COLO668 (cell line): ENCODE data around the gene EXOC4.
A peak's percentile ranks its signal among the peaks of the same experiment; 100 is the strongest.
"Not testable (repeated sequence)": the region's sequence is repeated elsewhere in the genome, so short reads cannot be mapped to it uniquely, and the experiment has no call there.

ENCODE experiments used
- DNase-seq: peaks from one replicate; lab custom pipeline; 2025; ENCODE audit not compliant: unreplicated experiment; lab: John Stamatoyannopoulos, UW

EXOC4 gene

DNA sequence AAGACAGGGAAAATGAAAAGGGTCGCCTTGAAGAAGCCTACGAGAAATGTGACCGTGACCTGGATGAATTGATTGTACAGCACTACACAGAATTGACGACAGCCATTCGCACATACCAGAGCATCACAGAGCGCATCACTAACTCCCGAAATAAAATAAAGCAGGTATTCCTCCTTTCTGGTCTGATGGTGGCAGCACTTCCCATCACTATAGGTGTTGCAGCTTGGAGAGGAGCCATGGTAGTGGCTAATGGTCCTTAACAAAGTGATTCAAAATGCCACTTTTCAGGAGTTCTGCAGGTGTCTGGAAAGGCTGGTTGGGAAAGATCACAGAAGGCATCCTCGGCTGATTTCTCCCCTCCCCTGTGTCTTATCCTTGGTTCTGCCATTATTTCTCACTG lies 22.1 kb downstream of the EXOC4 start:
- DNase-seq = no peak

DNA sequence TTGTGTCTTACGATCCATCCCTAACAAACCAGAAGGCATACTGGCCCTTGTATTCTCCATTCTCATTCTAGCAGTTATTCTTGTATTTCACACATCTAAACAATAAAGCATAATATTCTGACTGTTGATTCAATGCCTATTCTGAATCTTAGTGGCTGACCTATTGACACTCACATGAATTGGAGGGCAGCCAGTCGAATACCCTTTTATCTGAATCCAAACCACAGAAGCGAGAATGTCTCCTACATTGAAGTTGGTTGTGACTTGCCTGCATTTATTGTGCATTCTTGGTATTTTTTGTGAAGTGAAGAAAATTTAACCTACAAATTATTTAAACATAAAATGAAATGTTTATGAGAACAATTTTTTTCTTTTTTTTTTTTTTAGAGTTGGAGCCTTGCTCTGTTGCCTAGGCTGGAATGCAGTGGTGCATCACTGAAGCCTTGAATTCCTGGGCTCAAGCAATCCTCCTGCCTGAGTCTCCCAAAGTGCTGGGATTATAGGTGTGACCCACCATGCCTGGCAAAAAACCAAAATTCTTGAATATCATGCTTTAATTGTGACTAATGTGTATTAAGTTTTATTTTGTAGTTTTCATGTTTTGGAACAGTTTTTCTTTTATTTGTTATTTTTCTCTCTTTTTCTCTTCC lies 22.7 kb downstream of the EXOC4 start:
- DNase-seq = no peak

DNA sequence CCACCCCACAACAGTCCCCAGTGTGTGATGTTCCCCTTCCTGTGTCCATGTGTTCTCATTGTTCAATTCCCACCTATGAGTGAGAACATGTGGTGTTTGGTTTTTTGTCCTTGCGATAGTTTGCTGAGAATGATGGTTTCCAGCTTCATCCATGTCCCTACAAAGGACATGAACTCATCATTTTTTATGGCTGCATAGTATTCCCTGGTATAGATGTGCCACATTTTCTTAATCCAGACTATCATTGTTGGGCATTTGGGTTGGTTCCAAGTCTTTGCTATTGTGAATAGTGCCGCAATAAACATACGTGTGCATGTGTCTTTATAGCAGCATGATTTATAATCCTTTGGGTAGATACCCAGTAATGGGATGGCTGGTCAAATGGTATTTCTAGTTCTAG lies 26.1 kb downstream of the EXOC4 start:
- DNase-seq = not testable (repeated sequence)

DNA sequence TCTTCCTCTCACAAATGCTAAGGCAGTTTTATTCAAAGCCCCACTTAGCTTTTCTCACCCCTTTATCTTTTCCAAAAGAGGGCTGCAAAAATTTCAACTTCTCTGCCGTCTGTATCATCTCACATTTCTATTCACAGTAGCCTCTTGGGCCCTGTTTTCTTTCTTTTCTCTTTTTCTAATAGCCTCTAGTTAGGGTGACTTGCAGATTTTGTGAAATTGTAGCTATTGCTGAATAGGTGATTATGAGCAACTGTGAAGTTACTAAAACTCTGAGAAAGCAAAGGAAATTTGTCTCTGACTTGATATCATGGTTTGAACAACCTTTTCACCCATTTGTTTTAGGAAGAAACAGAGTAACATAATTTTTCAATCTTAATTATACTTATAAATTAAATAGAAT lies 29.2 kb downstream of the EXOC4 start:
- no peak for DNase-seq

DNA sequence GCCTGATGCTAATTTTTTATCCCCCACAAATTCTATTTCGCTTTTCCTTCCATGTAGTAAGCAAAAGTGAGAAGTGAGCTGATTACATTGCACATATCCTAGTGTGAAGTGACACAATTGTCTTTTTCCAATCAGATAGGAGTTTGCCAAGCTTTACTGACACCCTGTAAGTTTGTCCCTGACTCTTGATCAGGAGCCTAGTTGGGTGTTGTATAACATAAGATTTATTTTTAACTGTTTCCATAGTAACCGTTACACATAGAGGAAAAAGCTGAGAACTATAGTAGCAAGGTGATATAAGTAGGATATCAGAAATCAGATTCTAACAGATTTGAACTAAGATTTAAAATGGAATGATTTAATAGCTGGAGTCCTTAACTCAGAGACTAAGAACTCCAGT lies 31.2 kb downstream of the EXOC4 start:
- no peak for DNase-seq

DNA sequence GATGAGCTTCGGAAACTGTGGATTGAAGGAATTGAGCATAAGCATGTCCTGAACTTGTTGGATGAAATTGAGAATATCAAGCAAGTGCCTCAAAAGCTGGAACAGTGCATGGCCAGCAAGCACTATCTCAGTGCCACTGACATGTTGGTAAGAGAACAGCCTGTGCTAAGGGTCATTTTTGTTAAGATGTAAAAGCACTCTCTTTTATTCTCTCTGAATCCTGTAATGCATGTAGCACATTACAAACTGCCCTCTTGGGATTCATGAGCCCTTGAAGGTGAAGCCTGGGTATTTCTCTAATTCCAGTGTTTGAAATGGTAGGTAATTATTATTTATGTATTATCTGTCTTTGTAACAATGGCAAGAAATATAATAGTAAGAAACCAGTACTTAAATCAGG lies 36.1 kb downstream of the EXOC4 start:
- DNase-seq = no peak

DNA sequence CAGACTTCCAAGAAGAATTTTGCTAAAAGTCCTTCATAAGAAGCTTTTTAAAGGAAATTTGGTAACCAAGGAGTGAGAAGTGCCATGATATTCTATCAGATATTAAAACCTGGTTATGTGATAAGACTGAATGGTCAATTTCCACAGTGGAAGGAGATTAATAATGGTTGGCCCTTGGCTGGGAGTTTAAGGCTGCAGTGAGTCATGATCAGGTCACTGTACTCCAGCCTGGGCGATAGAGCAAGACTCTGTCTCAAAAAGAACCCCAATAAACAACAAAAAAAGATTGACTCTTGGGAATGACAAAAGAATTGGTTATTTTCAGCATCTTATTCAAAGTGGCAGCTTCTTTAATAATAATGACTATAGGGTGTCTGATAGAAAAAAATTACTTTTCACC lies 37.2 kb downstream of the EXOC4 start:
- no peak for DNase-seq

DNA sequence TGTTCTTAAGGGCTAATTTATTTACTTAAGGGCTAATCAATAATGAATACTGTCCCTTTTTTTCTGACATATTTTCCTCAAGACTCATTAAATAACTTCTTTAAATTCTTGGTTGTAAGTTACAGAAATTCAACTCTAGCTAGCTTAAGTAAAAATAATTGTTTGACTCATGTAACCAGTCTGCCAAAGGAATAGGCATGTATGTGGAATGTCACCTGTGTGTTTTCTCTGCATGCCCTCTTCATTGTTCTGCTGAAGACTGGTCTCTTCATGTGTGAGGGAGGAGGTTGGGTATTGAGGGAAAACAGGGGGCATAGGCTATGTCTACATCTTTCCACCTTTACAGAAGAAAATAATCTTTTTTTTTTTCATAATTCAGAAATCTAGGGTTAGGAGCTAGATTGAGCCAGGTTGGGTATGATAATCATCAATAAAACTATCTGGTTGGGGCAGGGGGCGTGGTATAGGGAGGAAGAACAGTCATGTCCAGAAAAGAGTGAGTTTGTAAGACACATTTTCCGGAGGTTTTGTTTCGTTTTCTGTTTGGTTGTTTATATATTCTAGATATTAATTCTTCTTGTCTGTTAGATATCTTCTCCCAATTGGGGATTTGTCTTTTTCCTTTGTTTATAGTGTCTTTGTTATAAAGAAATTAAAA lies 37.9 kb downstream of the EXOC4 start:
- DNase-seq = no peak

DNA sequence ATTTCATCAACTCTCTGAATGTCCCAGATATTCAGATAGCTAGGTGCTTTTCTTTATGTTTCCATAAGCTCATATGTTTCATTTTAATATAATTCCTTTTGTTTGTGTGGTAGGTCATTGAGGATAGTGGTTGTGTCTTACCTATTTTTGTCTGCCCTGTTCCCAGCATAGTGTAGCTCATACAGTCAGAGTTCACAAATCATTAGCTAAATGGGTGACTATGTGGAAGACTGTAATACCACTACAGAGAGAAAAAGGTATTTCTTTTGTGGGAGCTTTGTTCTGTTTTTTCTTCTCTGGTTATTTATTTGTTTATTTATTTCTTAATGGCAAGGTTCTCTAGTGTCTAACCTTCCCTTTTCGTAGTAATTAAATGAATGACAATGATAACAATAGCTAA lies 39.8 kb downstream of the EXOC4 start:
- DNase-seq = no peak

DNA sequence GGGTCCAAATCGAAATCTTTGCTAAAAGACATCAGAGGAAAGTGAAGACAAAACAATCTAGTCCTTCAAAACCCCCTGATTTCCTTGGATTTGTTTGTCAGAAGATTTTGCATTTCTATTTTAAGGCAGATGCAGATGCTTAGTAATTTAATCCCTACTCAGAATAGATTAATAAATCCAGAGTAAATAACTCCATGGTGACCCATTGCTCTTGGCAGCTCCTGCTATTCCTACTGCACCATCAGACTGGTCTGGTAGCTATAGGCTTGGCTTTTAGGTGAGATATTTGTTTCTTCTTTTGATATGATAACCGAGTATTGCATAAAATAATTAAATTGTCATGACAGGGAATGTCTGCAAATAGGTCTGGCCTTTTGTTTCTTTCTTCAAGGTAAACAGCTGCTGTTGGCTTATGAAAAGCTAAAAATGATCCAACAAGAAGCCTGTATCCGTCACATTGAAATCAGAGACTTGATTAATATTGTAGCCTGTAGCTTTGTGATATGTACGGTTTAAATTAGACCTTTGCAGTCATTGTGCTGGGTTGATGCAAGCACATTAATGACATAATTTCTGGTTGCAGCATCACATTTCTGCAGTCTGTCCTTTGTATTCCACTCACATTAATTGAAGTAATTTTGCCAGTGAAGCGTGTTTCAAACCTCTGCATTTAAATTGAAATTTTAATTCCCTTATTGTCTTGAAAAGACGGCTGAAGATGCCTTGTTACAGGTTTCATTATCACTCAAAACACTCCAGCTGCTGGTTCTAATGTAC lies 40.7 kb downstream of the EXOC4 start:
- no peak for DNase-seq

DNA sequence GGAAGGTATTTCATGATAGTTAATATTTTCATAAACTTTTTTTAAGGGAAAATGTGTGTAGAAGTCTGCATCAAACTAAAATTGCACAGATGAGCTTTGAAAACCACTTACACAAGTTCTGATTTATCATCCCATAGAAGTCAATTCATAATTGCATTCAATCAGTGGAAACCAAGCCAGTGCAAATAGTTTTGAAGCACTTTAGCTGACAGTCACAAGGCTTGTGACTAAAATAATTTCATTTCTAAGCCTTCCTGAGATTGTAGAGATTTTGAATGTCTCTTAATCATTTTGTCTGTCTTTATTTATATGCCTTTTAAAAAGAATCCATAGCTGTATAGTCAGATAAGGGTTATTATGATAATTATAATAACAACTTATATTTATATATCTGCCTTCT lies 41.4 kb downstream of the EXOC4 start:
- no peak for DNase-seq

DNA sequence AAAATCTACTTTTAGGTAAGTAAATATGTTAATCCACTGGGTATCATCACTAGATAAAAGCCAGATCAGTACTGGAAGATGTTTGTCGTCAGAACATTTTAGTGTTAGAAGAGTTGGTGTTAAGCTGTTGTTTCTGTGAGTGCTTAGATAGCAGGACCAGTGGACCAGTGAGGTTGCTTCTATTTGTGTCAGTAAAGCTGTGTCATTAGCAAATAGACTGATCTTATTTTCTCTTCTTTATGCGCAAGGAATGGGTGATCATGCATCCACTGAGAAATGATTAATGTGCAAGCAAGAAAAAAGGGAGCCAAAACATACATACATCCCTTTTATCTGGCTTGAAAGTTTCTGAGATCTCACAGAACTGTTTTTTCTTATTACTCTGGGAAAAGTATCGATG lies 42.6 kb downstream of the EXOC4 start:
- DNase-seq = no peak

DNA sequence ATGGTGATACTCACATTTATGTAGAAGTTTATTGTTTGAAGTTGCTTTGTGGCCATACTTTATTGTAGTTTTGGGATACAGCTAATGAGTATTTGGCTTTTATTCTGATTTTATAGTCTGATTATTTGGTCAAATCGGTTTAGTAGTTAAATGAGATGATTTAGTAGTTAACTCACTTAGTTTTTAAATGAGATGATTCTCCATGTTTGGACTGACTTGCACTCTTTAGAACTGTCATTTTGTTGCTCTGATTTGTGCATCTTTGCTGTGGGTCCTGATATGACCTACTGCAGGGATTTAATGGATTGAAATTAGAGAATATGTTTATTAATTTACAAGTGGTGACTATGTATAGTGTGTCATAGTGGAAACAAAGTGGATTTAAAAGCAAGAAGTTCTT lies 44.2 kb downstream of the EXOC4 start:
- no peak for DNase-seq

DNA sequence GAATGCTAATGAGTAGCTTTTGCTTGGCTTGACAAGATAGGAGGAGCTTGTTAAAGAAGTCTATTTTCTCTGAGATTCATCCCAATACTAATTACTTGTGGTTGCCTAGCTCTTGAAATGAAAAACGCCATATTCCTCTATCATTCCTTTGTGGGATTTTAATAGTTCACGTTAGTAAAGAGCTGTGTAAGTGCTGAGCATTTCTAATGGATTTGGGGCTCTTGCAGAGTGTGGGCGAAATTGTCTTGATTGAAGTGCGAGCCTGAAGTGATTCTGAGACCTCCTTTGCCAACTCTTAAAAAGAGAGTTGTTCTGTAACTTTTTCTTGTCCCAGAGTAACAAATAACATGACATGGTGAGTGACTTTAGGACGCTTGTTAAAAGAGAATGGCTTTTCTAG lies 45.2 kb downstream of the EXOC4 start:
- no peak for DNase-seq

DNA sequence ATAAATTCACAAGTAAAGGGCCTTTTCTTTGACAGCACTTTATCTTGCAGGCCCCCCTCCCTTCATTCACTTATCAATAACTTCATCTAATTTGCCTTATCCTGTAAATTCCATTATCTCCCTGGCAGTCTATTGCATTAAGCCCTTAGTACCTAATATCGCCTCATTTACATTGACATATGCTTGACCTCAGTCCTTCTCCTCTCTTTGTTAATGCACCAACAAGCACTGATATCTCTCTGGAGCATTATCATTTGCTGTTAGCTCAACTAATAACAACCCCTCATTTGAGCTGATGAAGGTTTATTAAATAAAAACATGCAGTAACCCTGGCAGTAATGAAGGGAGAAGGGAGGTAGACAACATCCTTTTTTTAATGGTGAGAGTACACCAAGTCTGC lies 46.8 kb downstream of the EXOC4 start:
- no peak for DNase-seq

DNA sequence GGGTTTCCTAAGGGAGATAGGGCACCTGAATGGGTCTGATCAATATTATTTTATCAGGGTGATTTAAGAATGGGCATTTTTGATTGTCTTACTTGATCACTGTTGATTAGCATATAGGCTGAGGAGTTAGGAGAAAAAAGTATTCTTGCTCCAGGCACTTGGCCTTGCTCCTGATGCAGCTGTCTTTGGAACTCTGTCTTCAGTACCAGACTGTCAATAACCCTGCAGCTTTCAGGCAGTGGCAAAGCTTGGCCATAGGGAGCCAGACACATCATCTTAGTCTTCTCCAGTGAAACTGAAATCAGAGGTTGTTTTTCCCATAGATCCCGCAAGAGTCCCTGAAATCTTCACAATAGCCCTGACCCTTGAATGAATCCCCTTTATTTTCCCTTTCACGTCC lies 47.2 kb downstream of the EXOC4 start:
- DNase-seq = no peak

DNA sequence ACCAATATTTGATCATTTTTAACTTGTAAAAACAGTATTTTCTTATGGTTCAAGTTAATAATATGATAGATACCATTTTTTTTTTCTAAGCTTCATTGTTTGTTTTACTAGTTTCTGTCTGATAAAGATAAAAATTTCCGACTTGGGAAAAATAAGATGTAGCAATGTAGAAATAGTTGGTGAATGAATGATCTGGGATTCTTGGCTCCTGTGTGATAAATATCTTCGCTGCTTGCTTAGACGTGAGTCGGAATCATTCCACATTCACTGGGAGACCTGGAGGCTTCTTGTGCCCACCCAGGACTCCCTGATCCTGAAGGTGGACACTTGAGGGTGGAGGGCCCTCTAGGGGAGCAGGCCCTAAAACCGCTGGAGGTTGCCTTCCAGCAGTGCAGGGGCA lies 47.9 kb downstream of the EXOC4 start:
- DNase-seq = no peak

DNA sequence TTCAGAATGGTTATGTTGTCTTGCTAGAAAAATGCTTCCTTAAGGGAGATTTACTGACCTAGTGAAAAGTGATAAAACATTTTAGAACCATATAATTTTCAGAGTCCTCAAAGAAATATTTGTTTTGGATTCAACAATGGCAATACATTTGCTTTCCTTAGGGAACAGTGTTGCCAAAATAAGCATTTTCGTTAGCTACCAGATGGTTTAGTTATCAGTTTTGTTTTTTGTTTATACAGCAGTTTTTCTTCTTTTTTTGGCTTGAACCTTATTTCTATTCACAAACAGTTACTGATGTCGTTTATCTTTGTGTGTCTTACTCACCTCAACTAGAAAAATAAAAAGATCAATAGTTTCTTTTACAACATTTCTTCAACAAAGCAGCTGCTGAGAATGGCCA lies 48.6 kb downstream of the EXOC4 start:
- no peak for DNase-seq

DNA sequence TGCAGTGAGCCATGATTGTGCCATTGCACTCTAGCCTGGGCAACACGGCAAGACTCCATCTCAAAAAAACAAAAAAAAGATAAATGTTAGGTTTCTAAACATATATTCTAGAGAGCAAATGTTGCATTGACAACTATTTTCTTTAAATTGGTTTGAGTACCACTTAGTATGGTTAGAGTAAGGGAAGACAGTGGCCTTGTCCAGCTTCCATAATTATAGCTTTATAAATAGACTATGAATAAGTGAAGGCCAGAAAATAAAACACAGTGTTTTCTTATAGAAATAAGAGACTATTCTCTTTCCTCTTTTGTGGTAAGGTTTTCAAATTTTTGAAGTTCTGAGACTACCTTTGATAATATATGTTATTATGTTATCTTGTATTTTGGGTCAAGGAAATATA lies 50.5 kb downstream of the EXOC4 start:
- no peak for DNase-seq

DNA sequence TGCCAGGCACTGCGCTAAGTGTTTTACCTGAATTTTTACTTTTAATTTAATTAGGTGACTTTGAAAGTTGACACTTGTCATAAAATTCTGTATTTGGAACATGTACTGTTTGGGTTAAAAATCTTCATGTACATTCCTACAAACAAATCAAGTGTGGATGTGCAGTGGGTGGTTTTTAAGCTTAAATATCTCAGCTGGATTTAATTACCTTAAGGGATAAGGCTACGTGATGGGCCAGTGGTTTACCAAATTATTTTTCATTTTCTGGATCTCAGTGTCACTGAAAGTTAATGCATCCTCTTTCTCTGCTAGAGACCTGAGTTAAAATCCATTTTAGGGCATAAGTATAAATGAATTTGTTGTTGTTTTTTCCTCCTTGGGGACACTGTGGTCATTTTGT lies 51.1 kb downstream of the EXOC4 start:
- DNase-seq = no peak

DNA sequence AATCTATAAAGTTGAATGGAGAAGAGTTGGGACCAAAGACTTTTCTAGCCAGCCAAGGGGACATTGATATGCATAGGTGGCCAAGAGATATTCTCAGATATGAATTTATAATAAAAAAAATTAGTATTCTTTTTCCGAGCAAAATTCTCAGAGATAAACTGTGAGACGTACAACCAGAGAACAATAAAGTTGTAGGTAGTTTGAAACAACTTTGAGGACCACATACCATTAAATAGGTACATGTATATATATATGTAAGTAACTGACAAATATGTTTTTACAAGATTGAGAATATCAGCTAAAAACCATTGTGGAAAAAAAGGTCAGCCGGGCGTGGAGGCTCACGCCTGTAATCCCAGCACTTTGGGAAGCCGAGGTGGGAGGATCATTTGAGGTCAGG lies 56.5 kb downstream of the EXOC4 start:
- DNase-seq = no peak

DNA sequence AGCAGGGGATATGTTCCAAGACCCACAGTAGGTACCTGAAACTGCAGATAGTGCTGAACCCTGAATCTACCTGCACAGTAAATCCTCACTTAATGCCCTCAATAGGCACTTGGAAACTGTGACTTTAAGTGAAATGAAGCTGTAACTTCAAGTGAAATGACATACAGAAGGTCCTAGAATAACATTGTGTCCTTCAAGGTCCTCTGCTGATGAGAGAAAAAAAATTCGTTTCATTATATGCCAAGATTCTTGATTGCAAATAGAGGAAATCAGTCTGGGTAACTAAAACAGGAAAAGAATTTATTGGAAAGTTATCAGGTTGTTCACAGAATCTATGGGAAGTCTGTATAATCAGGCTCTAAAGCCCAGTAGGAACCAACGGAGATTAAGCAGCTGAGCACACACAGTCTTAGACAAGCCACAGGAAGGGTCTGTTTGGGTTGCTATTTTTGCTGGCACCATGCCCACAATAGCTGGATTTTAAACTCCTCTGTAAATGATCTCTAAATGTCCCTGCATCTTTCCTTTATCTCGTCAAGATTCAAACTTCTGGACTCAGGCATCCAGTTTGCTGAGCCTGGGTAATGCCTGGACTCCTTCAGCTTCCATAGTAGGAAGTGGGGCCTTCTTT lies 57.5 kb downstream of the EXOC4 start:
- peak; percentile 75 for DNase-seq
